Esophagus muscularis mucosa (tissue), 4 donors: ENCODE data around the gene SLC39A13.

Experiments
- EP300 ChIP-seq: sonication (generic); formaldehyde crosslinking; IDR thresholded peaks from one replicate; pipeline ENCODE4 v1.6.1; 2017; ENCODE audit warnings: antibody characterized with exemption
- POLR2A ChIP-seq: fragments of 450-650 bp; IDR thresholded peaks from one replicate; pipeline ENCODE4 v1.6.1; 2017; ENCODE audit warnings: antibody characterized with exemption, moderate library complexity, mild to moderate bottlenecking, low read depth
- POLR2AphosphoS5 ChIP-seq, 2 donors: sonication (generic); formaldehyde crosslinking; IDR thresholded peaks; one replicate each; pipeline ENCODE4 v1.6.1; 2017; ENCODE audit warnings: antibody characterized with exemption in 2 of 2
- TF ChIP-seq, protein P1 (sequence below), 3 experiments: fragments of 200-600 bp in 2 of 3; fragments of 450-650 bp in 1 of 3; sonication (generic) in 2 of 3; IDR thresholded peaks; one replicate each; pipeline ENCODE4 v1.5.1; 2017 to 2019; ENCODE audit warnings: antibody characterized with exemption in 3 of 3, mild to moderate bottlenecking in 2 of 3, moderate library complexity in 1 of 3

DNA sequence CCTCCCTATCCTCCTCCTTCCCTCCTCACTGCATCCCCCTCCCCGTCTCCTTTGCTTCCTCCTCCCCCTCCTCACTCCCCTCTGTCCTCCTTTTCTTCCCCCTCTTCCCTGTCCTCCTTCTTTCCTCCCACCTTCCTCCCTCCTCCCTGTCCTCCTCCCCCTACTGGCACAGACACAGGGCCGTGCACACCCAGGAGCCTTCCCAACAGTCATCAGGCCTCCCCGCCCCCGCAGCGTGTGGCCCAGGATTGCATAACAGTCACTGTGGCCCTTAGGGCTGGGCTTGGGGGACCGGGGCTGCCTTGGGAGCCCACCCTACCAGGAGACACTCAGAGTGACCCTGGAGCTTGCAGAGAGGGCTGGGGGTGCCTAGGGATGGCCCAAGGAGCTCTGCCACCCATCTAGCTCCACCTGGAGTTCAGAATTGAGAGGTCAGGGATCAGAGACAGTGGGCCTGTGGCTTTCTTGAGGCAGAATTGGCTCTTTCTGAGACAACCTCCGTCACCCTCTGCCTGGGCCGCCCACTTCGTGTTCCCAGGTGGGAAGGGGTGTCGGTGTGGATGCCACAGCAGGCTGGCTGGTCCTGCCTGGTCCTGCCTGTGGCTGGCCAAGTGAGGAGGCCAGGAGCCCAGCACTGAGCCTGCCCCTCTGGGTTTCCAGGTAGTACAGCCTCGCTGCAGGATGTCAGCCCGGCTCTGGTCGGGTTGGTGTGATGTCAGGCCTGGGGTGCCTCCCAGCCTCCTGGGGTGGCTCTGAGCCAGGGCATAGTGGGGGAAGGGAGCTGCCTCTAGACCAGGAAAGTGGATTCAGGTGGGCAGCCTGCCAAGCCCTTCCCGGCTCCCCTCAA is 31.6 kb upstream of the SLC39A13 start:
- TF ChIP-seq, protein P1, sequence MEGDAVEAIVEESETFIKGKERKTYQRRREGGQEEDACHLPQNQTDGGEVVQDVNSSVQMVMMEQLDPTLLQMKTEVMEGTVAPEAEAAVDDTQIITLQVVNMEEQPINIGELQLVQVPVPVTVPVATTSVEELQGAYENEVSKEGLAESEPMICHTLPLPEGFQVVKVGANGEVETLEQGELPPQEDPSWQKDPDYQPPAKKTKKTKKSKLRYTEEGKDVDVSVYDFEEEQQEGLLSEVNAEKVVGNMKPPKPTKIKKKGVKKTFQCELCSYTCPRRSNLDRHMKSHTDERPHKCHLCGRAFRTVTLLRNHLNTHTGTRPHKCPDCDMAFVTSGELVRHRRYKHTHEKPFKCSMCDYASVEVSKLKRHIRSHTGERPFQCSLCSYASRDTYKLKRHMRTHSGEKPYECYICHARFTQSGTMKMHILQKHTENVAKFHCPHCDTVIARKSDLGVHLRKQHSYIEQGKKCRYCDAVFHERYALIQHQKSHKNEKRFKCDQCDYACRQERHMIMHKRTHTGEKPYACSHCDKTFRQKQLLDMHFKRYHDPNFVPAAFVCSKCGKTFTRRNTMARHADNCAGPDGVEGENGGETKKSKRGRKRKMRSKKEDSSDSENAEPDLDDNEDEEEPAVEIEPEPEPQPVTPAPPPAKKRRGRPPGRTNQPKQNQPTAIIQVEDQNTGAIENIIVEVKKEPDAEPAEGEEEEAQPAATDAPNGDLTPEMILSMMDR (IDR thresholded peaks at IDR 0.05), result no peak
- TF ChIP-seq POLR2A (no peak), EP300 (no peak), POLR2AphosphoS5 (IDR thresholded peaks at IDR 0.05) (no peak)
